HepG2 (cell line): ENCODE measurements around the gene KLHL3. TPM values are rescaled to one million over a fixed set of nuclear protein-coding genes. Genes with fewer than 3 reads are reported as not detected.

Experiments
- ATAC-seq: fragments of 200-7000 bp; cut with Tn5 transposase; 3 replicates; pipeline ENCODE4 v1.9.1; 2020; ENCODE audit warnings: mild to moderate bottlenecking, moderate library complexity
- BruUV-seq: library from RNA; stranded (reverse); fragments of 400-500 nt; replicated peaks from 2 replicates; lab custom pipeline; 2021; lab: Mats Ljungman, UMichigan
- CTCF ChIA-PET: fragments of 300-600 bp; formaldehyde crosslinking; extraction: SDS; loops from one replicate; lab custom pipeline; 2021; ENCODE audit warnings: low total read pairs, inconsistent platforms, low intra/inter-chr PET ratio; lab: Yijun Ruan, JAX
- POLR2A ChIA-PET: fragments of 350-600 bp; sonication (Branson Sonifier 250); formaldehyde crosslinking; loops from one replicate; lab custom pipeline; 2020; ENCODE audit warnings: antibody characterized with exemption, inconsistent platforms; lab: Yijun Ruan, JAX
- DNase-seq: peaks from one replicate; pipeline ENCODE4 v3.0.0-alpha.2; 2015; ENCODE audit warnings: low spot score
- FAIRE-seq: peaks from 3 replicates; lab custom pipeline; 2011; peaks lifted over from hg19 to GRCh38; lab: Jason Lieb, UNC
- H2AFZ ChIP-seq: one replicate; pipeline ENCODE4 v1.6.1; 2011; ENCODE audit warnings: low read length, inconsistent platforms
- H3K27ac ChIP-seq: fragments of 300-600 bp; 3 replicates; pipeline ENCODE4 v1.8.0; 2011; ENCODE audit warnings: mixed run types, mild to moderate bottlenecking, mixed read lengths, low read length, inconsistent platforms; ENCODE audit not compliant: insufficient read depth; ENCODE audit errors: extremely low read length
- H3K27me3 ChIP-seq, 2 experiments: fragments of 200-600 bp in 1 of 2; 2 replicates in 1 of 2; 3 replicates in 1 of 2; pipeline versions ENCODE4 v1.6.0 to v1.8.0; 2011; ENCODE audit warnings: low read length in 2 of 2, mild to moderate bottlenecking in 2 of 2, moderate library complexity in 2 of 2, inconsistent platforms in 1 of 2; ENCODE audit not compliant: insufficient read depth in 2 of 2, control insufficient read depth in 1 of 2
- H3K36me3 ChIP-seq, 2 experiments: fragments of 200-600 bp in 1 of 2; replicated peaks in 1 of 2; 2 replicates in 1 of 2; 3 replicates in 1 of 2; pipeline versions ENCODE4 v1.5.1 to v1.8.0; 2011; ENCODE audit warnings: low read length in 2 of 2, inconsistent platforms in 1 of 2; ENCODE audit not compliant: insufficient read depth in 2 of 2, control insufficient read depth in 1 of 2
- H3K4me1 ChIP-seq: 2 replicates; pipeline ENCODE4 v1.5.1; 2012; ENCODE audit warnings: low read length, inconsistent platforms; ENCODE audit not compliant: insufficient read depth
- H3K4me2 ChIP-seq: 2 replicates; pipeline ENCODE4 v1.6.0; 2011; ENCODE audit warnings: low read depth, low read length, inconsistent platforms
- H3K4me3 ChIP-seq, 3 experiments: fragments of 200-600 bp in 1 of 3; sonication (generic), shearing (Covaris generic) in 1 of 3; replicated peaks in 1 of 3; 2 replicates each; pipeline ENCODE4 v1.5.1; 2011 to 2016; ENCODE audit warnings: low read length in 3 of 3, inconsistent platforms in 2 of 3, low read depth in 2 of 3, mild to moderate bottlenecking in 2 of 3, control low read depth in 1 of 3, mixed read lengths in 1 of 3; ENCODE audit not compliant: insufficient read depth in 1 of 3
- H3K79me2 ChIP-seq: one replicate; pipeline ENCODE4 v1.6.1; 2011; ENCODE audit warnings: low read length, inconsistent platforms; ENCODE audit not compliant: insufficient read depth
- H3K9ac ChIP-seq: 2 replicates; pipeline ENCODE4 v1.6.0; 2011; ENCODE audit warnings: mild to moderate bottlenecking, low read depth, low read length, inconsistent platforms; ENCODE audit not compliant: insufficient read depth
- H3K9me3 ChIP-seq: 2 replicates; pipeline ENCODE4 v1.5.1; 2012; ENCODE audit warnings: mild to moderate bottlenecking, low read length
- H4K20me1 ChIP-seq: 2 replicates; pipeline ENCODE4 v1.6.0; 2011; ENCODE audit warnings: inconsistent platforms, mild to moderate bottlenecking, low read length, moderate library complexity; ENCODE audit not compliant: insufficient read depth
- HCFC1 ChIP-seq: fragments of 150-350 bp; IDR thresholded peaks from 2 replicates; pipeline ENCODE4 v1.6.1; 2014; ENCODE audit warnings: low read depth, low read length
- HMG20B ChIP-seq: conservative IDR thresholded peaks from 2 replicates; pipeline ENCODE4 v1.6.1; 2016; ENCODE audit warnings: missing genetic modification reagents, missing compliant biosample characterization
- ISL2 ChIP-seq: sonication (generic); formaldehyde crosslinking; IDR thresholded peaks from 2 replicates; pipeline ENCODE4 v1.5.0; 2020; ENCODE audit warnings: missing genetic modification reagents
- JUND ChIP-seq: sonication (generic); formaldehyde crosslinking; IDR thresholded peaks from 2 replicates; pipeline ENCODE4 v1.8.0; 2022; ENCODE audit warnings: mild to moderate bottlenecking, missing genetic modification reagents
- NCOR1 ChIP-seq: fragments of 200-600 bp; sonication (generic); IDR thresholded peaks from 2 replicates; pipeline ENCODE4 v1.7.0; 2017; ENCODE audit warnings: antibody characterized with exemption, low read length, borderline replicate concordance
- NFIB ChIP-seq: sonication (generic); formaldehyde crosslinking; IDR thresholded peaks from 2 replicates; pipeline ENCODE4 v1.9.0; 2021; ENCODE audit warnings: missing genetic modification reagents, mild to moderate bottlenecking, borderline replicate concordance
- NR2C2 ChIP-seq: sonication (generic); formaldehyde crosslinking; IDR thresholded peaks from 2 replicates; pipeline ENCODE4 v1.4.0; 2020; ENCODE audit warnings: missing genetic modification reagents, mild to moderate bottlenecking, moderate library complexity, borderline replicate concordance
- SIN3A ChIP-seq: IDR thresholded peaks from 2 replicates; pipeline ENCODE4 v1.6.1; 2011; ENCODE audit warnings: low read depth, mild to moderate bottlenecking, control low read depth, low read length, borderline replicate concordance
- SMYD3 ChIP-seq: sonication (generic); formaldehyde crosslinking; IDR thresholded peaks from 2 replicates; pipeline ENCODE4 v1.8.1; 2023; ENCODE audit warnings: mild to moderate bottlenecking, missing genetic modification reagents
- ZEB1 ChIP-seq: IDR thresholded peaks from 2 replicates; pipeline ENCODE4 v1.6.1; 2012; ENCODE audit warnings: mild to moderate bottlenecking, low read depth, inconsistent platforms; ENCODE audit not compliant: insufficient replicate concordance
- ZNF570 ChIP-seq: sonication (generic); formaldehyde crosslinking; IDR thresholded peaks from 2 replicates; pipeline ENCODE4 v1.4.0; 2020; ENCODE audit warnings: mild to moderate bottlenecking, missing genetic modification reagents, borderline replicate concordance
- WGBS: methylation state at CpG from one replicate; pipeline ENCODE4 v1.1.6; 2017; ENCODE audit warnings: low lambda C conversion rate; 5-methylcytosine and 5-hydroxymethylcytosine counted together
- in situ Hi-C: cut with HindIII; loops from 2 replicates; pipeline ENCODE4 v1.10.0; 2017; ENCODE audit warnings: low pct_unique_long_range_greater_than_20kb; ENCODE audit not compliant: extremely low pct_ligation_motif_present
- intact Hi-C: fragments of 100-400 bp; cut with micrococcal nuclease; formaldehyde crosslinking; loops from one replicate; pipeline ENCODE4 v1.10.0; 2022; ENCODE audit not compliant: unreplicated experiment
- polyA plus RNA-seq, 8 experiments: library from polyadenylated mRNA; depleted of rRNA in 3 of 8; stranded (reverse) in 7 of 8; unstranded in 1 of 8; fragments of >200 nt; fragmentation: Illumina TruSeq in 4 of 8; extraction: Trizol in 4 of 8; gene quantifications; 2 replicates each; pipeline versions ENCODE4 v1.2.1 to v1.2.3, GENCODE V29; 2011 to 2016; ENCODE audit warnings: low read depth in 4 of 8, missing spikeins in 1 of 8, mixed read lengths in 1 of 8; ENCODE audit not compliant: insufficient read depth in 1 of 8
- total RNA-seq, 5 experiments: library from RNA; depleted of rRNA; stranded (reverse); fragments of >200 nt; fragmentation: Illumina TruSeq; extraction: Trizol; gene quantifications; 2 replicates each; pipeline ENCODE4 v1.2.3, GENCODE V29; 2016; ENCODE audit warnings: low read depth in 1 of 5
- TF ChIP-seq, protein P1 (sequence below): sonication (generic); formaldehyde crosslinking; IDR thresholded peaks from 2 replicates; pipeline ENCODE4 v1.4.0; 2020; ENCODE audit warnings: missing genetic modification reagents
- TF ChIP-seq, protein P2 (sequence below): sonication (generic); formaldehyde crosslinking; IDR thresholded peaks from 2 replicates; pipeline ENCODE4 v1.4.0; 2020; ENCODE audit warnings: mild to moderate bottlenecking, low read depth, missing genetic modification reagents
- TF ChIP-seq, protein P3 (sequence below): sonication (generic); formaldehyde crosslinking; IDR thresholded peaks from 2 replicates; pipeline ENCODE4 v1.8.0; 2022; ENCODE audit warnings: mild to moderate bottlenecking, missing genetic modification reagents, borderline replicate concordance

Gene KLHL3
- total and polyA plus RNA-seq, 2 of the 13 experiments (the other 11 are each of a cell fraction or from before 2014, with no cell fraction given), result 0.02 to 0.08 TPM

DNA sequence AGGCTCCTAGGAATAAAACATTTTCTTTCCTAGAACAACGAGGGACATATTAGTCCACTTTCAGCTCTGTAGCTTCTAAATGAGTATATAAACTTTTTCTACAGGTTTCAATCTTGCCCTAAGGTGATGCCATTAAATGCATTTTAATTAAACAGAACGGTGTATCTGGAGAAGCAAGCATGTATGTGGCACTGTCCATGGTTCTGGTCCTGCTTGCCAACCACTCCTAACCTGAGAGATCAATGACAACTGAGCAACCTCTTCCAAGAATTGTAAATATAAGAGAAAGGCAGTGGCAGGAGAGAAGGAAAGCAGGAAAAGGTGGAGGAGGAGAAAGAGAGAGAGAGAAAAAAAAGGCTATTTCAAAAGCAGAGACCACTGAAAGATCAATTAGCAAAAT lies 141.2 kb downstream of the KLHL3 start (continued):
- TF ChIP-seq, protein P1, sequence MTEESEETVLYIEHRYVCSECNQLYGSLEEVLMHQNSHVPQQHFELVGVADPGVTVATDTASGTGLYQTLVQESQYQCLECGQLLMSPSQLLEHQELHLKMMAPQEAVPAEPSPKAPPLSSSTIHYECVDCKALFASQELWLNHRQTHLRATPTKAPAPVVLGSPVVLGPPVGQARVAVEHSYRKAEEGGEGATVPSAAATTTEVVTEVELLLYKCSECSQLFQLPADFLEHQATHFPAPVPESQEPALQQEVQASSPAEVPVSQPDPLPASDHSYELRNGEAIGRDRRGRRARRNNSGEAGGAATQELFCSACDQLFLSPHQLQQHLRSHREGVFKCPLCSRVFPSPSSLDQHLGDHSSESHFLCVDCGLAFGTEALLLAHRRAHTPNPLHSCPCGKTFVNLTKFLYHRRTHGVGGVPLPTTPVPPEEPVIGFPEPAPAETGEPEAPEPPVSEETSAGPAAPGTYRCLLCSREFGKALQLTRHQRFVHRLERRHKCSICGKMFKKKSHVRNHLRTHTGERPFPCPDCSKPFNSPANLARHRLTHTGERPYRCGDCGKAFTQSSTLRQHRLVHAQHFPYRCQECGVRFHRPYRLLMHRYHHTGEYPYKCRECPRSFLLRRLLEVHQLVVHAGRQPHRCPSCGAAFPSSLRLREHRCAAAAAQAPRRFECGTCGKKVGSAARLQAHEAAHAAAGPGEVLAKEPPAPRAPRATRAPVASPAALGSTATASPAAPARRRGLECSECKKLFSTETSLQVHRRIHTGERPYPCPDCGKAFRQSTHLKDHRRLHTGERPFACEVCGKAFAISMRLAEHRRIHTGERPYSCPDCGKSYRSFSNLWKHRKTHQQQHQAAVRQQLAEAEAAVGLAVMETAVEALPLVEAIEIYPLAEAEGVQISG (CRISPR knock-in tag), result no peak
- TF ChIP-seq, protein P2, sequence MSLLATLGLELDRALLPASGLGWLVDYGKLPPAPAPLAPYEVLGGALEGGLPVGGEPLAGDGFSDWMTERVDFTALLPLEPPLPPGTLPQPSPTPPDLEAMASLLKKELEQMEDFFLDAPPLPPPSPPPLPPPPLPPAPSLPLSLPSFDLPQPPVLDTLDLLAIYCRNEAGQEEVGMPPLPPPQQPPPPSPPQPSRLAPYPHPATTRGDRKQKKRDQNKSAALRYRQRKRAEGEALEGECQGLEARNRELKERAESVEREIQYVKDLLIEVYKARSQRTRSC (CRISPR knock-in tag), result no peak
- TF ChIP-seq ZEB1, result no peak
- TF ChIP-seq, protein P3, sequence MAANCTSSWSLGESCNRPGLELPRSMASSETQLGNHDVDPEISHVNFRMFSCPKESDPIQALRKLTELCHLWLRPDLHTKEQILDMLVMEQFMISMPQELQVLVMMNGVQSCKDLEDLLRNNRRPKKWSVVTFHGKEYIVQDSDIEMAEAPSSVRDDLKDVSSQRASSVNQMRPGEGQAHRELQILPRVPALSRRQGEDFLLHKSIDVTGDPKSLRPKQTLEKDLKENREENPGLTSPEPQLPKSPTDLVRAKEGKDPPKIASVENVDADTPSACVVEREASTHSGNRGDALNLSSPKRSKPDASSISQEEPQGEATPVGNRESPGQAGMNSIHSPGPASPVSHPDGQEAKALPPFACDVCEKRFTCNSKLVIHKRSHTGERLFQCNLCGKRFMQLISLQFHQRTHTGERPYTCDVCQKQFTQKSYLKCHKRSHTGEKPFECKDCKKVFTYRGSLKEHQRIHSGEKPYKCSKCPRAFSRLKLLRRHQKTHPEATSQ, result no peak

DNA sequence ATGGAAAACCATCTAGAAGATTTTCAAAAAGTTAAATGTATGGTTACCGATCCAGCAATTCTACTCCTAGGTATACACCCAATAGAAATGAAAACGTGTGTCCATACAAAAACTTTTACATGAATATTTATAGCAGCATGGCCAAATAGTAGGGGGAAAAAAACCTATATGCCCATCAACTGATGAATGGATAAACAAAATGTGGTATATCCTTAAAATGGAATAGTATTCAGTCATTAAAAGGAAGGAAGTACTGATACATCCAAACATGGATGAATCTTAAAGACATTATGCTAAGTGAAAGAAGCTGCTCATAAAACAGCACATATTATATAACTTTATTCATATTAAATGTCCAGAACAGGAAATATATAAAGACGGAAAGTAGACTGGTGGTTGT lies 143.6 kb downstream of the KLHL3 start:
- Histone ChIP-seq H4K20me1 (no peaks in the 10 kb centered on the region), H3K4me2 (no peak overlapping the region), H3K9ac (no peak overlapping the region), H2AFZ (no peak overlapping the region), H3K4me1 (no peaks in the 10 kb centered on the region), H3K36me3 (no peaks in the 10 kb centered on the region), H3K4me3 (no peak overlapping the region), H3K9me3 (no peaks in the 10 kb centered on the region), H3K79me2 (no peaks in the 10 kb centered on the region), H3K27me3 (peaks cover 0 to 4% of the 10 kb centered on the region in 2 experiments; a peak in 2 of 5 replicates), H3K27ac (no peak overlapping the region)
- CTCF ChIA-PET, result no interaction called here
- FAIRE-seq (no peak), ATAC-seq (no peak), DNase-seq (no peak)
- TF ChIP-seq NR2C2 (CRISPR knock-in tag) (no peak), ZNF570 (CRISPR knock-in tag) (no peak), NFIB (CRISPR knock-in tag) (no peak), SMYD3 (CRISPR knock-in tag) (no peak), HMG20B (CRISPR knock-in tag) (no peak), ISL2 (CRISPR knock-in tag) (no peak), SIN3A (no peak), NCOR1 (no peak), JUND (CRISPR knock-in tag) (no peak), HCFC1 (no peak)
- in situ Hi-C loops (no loop called here), intact Hi-C loops (no loop called here)
- POLR2A ChIA-PET, result no interaction called here
- 20% methylated on average over 3 of the region's 3 CpGs for WGBS
- BruUV-seq, result no TSS peak
